HT-29 (cell line): Measurements from ENCODE around the gene MRPS15. TPM values are rescaled to one million over a fixed set of nuclear protein-coding genes. Genes with fewer than 3 reads are reported as not detected.
A peak's percentile ranks its signal among the peaks of the same experiment; 100 is the strongest.
"Not testable (repeated sequence)": the region's sequence is repeated elsewhere in the genome, so short reads cannot be mapped to it uniquely, and the experiment has no call there.

Source experiments
- DNase-seq: peaks from one replicate; pipeline ENCODE4 v3.0.0-alpha.2; 2015; ENCODE audit warnings: low spot score
- total RNA-seq: library from RNA; depleted of rRNA; stranded (reverse); fragments of >200 nt; shearing (Covaris generic); gene quantifications from 2 replicates; pipeline ENCODE4 v1.2.3, GENCODE V29; 2014

The MRPS15 gene
- total RNA-seq, 1 experiment from 2014 or later: 184 TPM

DNA sequence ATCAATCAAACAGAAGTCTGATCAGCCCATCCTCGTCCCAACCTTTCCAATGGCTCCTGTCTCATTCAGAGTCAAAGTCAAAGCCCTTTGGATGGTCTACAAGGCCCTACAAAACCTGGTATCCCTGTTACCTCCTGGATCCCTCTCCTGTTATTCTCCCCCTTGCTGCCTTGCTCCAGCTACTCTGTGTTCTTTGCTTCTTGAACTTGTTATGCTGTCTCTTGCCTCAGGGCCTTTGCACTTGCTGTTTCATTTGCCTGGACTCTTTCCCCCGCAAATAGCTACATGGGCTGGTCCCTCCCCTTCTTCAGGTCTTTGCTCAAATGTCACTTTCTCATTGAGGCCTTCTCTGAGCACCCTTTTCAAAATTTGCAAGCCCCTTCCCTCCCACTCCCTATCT lies 19.9 kb upstream of the MRPS15 start:
- DNase-seq: no peak

DNA sequence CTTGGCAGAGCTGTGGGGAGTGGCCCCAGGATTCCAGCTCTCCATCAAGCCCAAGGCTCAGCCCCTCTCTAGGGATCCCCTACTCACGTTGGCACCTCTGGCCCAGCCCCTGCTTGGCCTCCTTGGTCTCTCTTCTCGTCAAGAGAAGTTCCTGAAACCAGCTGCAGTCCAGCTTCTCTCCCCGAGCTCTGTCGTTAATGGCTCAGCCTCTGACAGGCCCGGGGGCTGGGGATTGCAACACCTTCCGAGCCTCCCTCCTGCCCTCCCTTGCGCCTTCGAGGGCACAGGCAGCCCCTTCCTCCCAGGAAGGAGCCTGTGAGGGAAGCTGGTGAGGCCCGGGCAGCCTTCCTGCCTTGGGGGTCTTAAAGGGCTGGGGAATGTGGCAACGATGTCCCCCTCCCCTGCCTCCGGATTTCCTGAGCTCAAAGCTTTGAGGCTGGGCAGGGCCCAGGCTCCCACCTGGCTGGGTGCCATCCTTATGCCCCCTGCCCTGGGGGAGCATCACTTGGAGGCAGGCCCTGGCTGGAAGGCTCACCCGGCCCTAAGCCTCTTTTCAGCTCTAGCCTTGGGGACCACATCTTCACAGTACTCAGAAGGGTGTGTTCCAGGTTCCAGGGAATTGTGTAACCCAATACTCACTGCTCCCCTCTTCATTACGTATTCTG lies 18.7 kb upstream of the MRPS15 start, which contains the start of gene CSF3R:
Gene CSF3R (minus strand): TSS at position 190 of the 665 bp plus-strand sequence. CDS start 3,417 bp downstream, outside the sequence.
- no peak for DNase-seq

GRCh38 chr1:36481771-36482723 lies 17.9 kb upstream of the MRPS15 start:
- DNase-seq: no peak

DNA sequence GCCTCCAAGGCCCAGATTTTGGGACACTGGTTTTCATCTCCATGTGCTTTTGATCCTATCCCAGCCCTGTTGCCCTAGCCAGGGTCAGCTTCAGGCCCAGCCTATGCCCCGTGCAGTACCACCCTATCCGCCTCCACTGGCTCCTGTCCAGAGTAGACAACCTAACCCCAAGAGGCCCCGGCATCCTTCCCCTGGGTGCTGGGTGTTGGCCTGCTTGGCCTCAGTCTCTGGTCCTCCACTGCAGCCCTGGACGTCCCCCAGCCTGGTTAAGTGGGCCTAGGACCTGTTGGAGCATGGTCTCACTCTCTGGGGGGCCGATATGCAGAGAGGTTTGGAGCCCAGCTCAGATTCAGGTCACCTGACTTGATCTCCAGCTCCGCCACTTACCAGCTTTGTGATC lies 16.9 kb upstream of the MRPS15 start:
- DNase-seq: no peak

GRCh38 chr1:36480161-36480560 lies 16.0 kb upstream of the MRPS15 start:
- DNase-seq: no peak

DNA sequence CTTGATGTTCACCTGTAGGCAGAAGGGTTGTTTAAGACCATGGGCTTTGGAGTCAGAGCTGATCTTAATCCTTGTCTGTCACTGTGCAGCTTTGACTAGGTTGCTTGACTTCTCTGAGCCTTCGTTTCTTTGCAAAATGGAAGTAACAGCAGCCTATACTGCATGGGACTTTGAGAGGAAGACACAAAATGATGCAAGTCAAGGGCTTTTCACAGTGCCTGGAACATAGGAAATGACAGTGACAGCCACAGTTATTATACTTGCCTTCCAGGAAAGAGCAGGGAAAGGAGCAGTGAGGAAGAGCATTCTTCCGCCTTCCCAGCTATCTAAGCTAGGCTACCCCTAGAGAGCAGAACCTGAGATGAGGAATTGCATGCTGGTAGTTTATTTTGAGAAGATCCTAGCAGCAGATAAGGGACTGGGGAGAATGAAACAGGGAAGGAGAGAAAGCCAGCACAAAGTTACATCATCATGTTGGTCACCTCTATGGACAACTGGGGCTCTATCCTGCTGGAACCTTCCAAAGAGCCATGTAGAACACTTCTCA lies 15.4 kb upstream of the MRPS15 start:
- no peak for DNase-seq

- not testable (repeated sequence) for DNase-seq
Measured at GRCh38 chr1:36477615-36478014, 13.4 kb upstream of the MRPS15 start.

DNA sequence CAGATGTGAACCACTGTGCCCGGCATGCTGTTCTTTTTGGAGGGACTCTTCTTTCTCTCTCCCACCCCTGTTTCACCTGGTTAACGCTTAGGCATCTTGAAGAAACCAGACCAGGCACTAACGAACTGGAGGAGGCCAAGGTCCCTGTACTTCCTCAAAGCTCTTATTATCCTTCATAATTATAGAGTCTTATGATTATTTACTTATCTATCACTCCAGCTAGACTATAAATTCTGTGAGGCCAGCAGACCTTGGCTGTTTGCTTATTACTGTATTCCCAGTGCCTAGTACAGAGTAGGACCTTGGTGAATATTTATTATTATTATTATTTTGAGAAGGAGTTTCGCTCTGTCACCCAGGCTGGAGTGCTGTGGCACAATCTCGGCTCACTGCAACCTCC lies 12.8 kb upstream of the MRPS15 start:
- no peak for DNase-seq

- DNase-seq: no peak
Measured at GRCh38 chr1:36475910-36476604, 11.9 kb upstream of the MRPS15 start.

- no peak for DNase-seq
Measured at GRCh38 chr1:36475341-36475740, 11.2 kb upstream of the MRPS15 start.

DNA sequence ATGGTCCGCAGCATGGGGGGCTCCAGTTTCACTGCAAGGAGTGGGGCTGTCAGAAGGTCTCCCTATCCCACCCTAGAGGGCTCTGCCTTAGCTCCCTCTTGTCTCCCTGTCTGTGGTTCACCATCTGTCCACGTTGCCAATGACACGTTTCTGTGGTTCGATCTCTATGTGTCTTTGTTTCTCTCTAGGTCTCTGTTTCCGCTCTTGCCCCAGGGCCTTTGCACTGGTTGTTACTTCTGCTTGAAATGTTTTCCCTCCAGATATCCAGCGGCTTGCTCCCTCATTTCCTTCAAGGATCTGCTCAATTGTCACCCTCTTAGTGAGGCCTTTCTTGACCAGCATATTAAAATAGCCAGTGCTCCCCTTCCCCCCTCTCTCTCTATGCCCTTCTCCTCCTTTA lies 8.5 kb upstream of the MRPS15 start:
- DNase-seq: no peak

DNA sequence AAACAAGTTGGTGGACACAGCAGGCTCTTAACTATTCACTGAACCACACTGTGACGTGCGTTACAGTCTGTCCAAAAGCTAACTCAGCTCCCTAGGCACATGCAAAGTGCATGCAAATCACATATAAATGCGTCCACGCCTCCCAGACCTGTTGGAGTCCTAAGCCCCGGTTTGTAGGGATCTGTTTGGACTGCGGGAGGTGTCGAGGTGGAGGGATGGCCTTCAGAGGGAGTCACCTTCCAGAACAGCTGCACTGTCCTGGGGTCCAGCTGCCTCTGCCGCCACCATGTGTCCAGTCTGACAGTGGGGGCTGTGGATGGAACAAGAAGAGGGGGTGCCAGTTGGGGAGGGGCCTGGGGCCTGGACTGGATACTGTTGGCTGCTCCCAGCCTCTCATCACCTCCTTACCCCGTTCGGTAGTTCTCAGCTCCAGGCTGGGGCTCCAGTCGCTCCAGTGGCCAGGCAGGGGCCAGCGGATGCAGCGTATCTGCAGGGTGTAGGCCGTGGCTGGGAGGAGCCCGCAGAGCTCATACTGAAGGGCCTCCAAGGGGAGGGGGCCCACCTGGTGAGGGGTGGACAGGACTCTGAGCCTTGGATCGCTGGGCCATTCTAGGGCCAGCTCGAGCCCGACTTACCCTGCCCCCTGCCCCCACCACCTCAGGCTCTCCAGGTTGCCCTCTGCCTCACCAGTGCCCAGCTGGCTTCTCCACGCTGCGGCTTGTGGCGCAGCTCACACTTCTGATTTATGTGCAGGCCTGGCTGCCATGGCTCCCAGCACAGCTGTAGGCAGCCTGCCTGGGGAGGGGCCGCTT lies 7.9 kb upstream of the MRPS15 start:
- no peak for DNase-seq

DNA sequence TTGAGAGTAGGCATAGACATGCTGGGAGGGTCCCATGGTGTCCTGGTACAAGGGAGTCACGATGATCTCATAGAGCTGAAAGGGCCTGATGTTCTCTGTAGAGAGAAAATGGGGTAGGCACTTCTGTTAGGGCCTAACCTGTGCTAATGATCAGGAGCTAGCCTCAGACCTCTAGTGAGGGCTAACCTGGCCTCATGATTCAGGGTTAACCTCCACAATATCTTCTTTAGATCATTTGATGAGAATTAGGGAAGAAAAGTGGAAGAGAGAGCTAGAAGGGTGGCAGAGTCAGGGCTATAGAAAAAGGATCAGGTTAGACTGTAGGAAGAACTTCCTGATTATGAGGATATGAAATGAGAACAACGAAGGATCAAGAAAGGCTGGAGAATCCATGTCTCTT lies 5.0 kb upstream of the MRPS15 start:
- DNase-seq: no peak

GRCh38 chr1:36467700-36468455 lies 3.7 kb upstream of the MRPS15 start:
- DNase-seq: no peak

DNA sequence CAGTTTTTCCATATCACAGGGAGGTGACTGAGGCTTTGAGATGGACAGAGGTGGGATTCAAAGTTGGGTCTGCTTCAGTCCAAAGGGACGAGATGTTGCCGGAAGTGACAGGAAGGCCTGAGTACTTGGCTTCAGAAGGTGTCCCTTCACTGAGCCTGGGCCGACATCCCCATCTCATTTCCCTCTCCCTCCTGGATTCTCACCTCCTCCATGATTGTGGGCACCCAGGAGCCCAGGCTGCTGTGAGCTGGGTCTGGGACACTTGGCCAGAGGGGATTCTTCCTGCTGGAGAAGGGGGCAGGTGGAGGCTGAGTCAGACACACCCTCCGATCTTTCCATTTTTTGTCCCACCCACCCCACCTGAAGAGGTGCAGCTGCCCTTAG lies 2.8 kb upstream of the MRPS15 start:
- DNase-seq: no peak

GRCh38 chr1:36466370-36467026 lies 2.3 kb upstream of the MRPS15 start:
- no peak for DNase-seq

DNA sequence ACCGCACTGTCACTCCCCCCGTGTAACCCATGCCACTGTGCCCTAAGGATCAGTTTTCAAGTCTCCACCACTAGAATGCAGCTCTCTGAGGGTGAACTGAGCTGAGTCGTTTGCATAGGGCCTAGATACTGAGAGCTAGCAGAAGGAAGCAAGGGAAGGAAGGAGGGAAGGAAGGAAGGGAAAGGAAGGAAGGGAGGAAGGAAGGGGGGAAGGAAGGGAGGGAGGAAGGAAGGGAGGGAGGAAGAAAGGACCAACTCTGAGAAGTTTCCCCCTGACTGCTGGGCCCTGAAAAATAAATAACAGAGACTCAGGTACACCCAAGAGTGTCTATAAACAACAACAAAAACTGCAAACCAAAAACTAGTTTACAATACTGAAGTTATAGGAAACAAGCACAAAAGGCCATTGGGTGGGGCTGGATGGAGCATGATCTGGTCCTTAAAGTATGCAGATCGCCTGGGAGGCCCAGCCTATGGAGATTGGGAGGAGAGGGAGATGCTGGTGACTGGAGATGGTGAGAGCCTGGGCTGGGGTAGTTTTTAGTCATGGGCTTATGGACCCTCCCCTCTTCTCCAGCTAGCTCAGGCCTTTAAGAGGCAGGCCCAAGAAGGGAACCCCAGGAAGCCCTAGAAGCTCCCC lies 1.7 kb upstream of the MRPS15 start:
- no peak for DNase-seq

GRCh38 chr1:36464605-36465393 lies 615 bp upstream of the MRPS15 start:
- no peak for DNase-seq

DNA sequence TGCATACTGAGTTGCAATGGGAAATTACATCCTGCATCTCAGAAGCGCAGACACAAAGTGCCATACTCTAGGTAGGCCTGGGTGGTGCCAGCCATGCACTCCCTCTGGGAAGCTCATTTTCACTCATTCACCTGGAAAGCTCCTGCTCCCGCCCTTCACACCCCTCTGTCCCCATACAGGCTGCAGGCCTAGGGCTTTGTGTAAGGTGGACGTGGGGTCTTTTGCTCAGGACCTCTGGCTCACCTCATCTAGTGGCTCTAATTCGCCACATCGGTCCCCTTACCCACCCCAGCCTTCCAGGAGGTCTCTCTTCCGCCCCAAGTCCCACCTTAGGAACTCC lies 751 bp downstream of the MRPS15 start:
- peak; percentile 41 for DNase-seq
